ENCODE data around the gene C19orf38.

DNA sequence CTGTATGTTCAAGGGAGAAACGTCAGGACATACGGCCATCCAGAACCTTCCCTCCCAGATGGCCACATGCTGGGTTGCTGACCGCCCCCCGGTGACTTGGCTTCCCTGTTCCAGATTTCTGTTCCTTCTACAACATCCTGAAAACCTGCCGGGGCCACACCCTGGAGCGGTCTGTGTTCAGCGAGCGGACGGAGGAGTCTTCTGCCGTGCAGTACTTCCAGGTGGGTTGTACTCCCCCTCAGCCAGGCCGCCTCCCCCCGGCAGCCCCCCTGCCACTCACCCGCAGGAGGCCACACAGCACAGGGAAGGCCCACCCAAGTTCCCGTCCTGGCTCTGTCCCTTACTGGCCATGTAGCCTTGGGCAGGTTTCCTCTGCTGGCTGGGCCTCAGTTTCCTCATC is 59.7 kb downstream of the C19orf38 start:
- TF ChIP-seq, protein P1, sequence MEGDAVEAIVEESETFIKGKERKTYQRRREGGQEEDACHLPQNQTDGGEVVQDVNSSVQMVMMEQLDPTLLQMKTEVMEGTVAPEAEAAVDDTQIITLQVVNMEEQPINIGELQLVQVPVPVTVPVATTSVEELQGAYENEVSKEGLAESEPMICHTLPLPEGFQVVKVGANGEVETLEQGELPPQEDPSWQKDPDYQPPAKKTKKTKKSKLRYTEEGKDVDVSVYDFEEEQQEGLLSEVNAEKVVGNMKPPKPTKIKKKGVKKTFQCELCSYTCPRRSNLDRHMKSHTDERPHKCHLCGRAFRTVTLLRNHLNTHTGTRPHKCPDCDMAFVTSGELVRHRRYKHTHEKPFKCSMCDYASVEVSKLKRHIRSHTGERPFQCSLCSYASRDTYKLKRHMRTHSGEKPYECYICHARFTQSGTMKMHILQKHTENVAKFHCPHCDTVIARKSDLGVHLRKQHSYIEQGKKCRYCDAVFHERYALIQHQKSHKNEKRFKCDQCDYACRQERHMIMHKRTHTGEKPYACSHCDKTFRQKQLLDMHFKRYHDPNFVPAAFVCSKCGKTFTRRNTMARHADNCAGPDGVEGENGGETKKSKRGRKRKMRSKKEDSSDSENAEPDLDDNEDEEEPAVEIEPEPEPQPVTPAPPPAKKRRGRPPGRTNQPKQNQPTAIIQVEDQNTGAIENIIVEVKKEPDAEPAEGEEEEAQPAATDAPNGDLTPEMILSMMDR (conservative IDR thresholded peaks at IDR 0.05; ENCODE audit: low read length) = no peak
- TF ChIP-seq EZH2phosphoT487 (IDR thresholded peaks at IDR 0.05; ENCODE audit: borderline replicate concordance) = no peak

All from Loucy (cell line).